Astrocyte (in vitro differentiated cells and primary cell): ENCODE data around the gene RRM1.

Experiments
- CTCF ChIP-seq: IDR thresholded peaks from 2 replicates; pipeline ENCODE4 v1.5.1; 2011; ENCODE audit warnings: low read depth, mild to moderate bottlenecking, inconsistent platforms, low read length, moderate library complexity; ENCODE audit not compliant: insufficient read depth
- EZH2 ChIP-seq: IDR thresholded peaks from 2 replicates; pipeline ENCODE4 v1.6.1; 2012; ENCODE audit warnings: mild to moderate bottlenecking, low read length, inconsistent platforms; ENCODE audit not compliant: insufficient read depth

- no peak for TF ChIP-seq CTCF
- TF ChIP-seq EZH2: no peak
These were observed 17.2 kb downstream of the RRM1 start for GRCh38 chr11:4111834-4112233.
